Epithelial cell of alveolus of lung (primary cell): Measurements from ENCODE around the gene GCHFR. TPM values are rescaled to one million over a fixed set of nuclear protein-coding genes. Genes with fewer than 3 reads are reported as not detected.

Experiments
- total RNA-seq: library from RNA; depleted of rRNA; stranded (reverse); fragments of >200 nt; gene quantifications from 2 replicates; pipeline ENCODE4 v1.2.1, GENCODE V29; 2015

GCHFR gene
- 7.7 and 11.5 TPM in 2 replicates for total RNA-seq

DNA sequence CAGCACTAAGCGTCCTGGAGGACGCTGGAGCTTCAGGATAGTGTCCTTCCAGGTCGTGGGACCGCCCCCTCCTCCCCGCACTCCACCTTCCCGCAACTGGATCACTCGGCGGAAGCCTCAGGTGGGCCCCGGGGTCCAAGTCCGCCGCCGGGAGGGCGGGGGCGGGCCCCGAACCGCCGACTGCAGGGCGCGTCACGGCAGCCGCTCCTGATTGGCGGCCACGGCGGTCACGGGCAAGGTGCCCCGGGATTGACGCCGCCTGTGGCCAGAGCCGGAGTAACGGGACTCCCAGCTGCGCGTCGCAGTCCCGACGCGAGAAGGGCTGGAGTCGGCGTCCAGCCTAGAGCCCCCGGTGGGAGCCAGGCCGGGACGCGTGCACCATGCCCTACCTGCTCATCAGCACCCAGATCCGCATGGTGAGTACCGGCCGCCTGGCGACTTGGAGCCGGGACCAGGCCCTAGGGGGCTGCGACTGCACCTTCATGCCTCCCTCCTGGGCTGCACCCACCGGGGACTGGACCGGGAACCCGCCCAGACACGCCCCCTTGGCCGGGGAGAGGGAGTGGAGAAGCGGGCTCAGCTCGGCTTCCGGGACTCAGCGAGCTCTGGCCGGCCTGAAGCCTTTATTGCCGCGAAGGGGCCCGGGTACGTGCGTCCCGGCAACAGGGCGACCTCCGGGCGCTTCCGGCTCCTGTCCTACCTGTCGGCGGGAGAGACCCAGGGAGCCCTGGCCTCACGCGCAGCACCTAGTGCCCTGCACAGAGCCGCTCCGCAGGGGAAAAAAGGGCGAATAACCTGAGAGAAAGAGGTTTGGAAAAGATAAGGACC, at the start of gene GCHFR:
TSS of gene GCHFR (plus strand) at position 268 of the 828 bp plus-strand sequence. CDS start at position 381, 113 bp downstream.

DNA sequence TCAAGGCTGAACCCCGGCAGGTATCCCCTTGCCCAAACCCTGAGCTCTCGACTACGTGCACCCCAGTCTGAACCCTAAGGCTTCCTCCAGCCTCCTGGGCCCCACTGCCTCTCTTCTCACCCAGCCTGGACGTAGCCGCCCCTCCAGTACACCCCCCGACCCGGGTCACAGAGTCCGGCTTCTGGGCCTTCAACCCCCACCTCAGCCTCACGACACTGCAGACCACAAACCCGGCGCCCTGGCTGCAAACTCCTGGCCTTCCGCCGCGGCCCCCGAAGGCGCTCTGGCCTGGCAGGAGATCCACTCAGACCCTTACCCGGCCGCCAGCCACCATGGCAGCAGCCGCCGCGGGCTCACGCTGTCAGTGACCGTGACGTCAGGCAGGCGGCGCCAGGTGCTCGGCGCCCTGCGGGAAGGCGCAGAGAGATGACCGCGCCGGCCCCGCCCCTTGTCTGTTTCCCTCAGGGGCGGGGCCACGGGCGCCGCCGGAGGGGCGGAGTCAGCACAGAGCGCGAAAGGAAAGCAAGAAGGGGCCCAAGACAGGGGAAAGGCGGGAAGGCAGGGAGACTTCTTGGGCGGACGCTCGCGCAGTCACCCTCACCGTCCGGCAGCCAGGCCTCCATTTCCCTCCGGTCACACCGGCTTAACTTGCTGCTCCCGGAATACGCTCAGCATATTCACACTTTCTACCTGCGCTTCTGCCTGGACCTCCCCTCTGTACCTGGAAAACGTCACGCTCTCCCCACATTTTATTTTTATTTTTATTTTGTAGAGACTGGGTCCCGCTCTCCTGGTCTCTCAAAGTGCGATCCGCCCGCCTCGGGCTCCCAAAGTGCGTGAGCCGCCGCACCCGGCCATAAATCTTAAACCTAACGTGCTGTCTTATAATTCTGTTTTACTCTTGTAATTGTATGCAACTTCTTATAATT, 8.7 kb upstream of the GCHFR start, which contains the start of gene RMDN3:
TSS of gene RMDN3 (minus strand) at position 372 of the 929 bp plus-strand sequence. CDS start 471 bp downstream, outside the sequence.

DNA sequence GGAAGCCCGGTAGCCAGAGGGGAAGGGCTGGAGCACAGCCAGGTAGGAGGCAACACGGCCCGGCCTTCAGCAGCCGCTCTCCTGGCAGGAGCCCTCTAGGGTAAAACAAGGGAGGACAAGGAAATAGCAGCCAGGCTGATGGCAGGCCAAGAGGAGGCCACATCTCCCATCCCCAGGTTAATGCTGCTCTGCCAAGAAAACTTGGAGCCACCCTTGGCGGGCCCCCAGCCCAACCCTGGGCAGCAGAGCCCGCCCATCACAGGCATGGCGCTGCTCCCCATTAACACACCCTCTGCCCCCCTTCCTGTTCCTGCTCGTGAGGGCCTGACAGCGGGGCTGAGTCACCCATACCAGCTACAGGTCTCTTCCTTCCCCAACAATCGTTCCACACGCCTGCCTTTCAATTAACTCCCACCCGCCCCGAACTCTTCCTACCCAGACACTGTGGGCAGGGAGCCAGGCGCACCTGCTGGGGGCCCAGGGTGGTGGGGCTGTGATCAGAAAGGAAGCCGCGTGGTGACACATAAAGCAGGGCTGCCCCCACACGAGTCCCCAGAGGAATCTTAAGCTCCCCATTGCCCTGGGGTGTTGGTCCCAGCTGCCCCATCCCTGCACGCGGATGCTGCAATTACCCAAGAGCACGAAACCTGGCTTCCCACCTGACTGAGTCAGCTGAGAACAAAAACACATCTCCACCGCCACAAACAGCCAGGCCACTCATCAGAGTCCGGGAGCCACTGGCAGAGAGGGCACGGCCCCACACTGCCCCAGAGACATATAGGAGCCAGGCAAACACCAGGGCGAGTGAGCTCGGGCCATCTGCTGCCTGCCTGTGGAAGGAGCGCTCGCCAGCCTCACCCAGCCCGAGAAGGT, 5.6 kb downstream of the GCHFR start, which contains the start of gene C15orf62:
TSS of gene C15orf62 (plus strand) at position 707 of the 873 bp plus-strand sequence. CDS start 516 bp downstream, outside the sequence.

DNA sequence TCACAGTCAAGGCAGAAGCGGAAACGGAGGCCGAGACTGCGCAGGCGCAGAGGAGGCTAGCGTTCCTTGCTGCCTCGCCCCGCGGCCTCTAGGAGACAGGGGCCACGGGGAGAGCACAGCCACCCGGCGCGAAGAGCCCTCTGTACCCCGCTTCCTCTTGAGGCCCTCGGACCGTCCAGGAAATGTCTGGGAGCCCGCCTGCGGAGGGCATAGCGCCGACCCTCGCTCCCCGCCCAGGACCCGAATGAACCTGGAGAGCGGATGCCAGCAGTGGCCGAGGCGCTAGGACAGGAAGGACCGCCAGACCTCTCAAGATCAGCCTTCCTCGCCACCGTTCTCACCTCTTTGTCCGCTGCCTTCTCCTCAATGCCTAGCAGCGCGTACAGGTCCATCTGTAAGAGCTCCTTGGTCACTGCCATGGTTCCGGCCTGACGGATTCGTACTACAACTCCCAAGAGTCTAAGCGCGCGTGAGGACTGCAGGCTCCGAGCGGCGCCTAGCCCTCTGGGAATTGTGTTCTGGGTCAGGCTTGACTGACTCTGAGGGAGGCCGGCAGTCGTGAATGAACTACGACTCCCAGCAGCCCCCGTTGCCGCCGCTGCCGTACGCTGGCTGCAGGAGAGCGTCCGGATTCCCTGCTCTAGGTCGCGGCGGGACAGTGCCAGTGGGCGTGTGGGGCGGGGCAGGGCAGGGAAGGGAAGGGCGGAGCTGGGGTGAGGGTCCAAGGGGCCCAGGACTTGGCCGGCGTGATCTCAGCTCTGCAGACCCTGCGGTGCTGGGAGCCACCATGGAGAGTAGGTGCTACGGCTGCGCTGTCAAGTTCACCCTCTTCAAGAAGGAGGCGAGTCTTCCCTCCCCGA, 43.4 kb downstream of the GCHFR start, which contains the start of the genes DNAJC17 and ZFYVE19:
TSS of gene DNAJC17 (minus strand) at position 446 of the 860 bp plus-strand sequence. CDS start at position 419, 27 bp downstream.
TSS of gene ZFYVE19 (plus strand) at position 62 of the 860 bp plus-strand sequence. CDS start at position 563, 501 bp downstream.

Other genes starting within 250 kb of the GCHFR start
- 26.5 and 49.1 TPM in 2 replicates for gene CCDC32, start 199.0 kb upstream of the GCHFR start, total RNA-seq
- 9.2 and 14.9 TPM in 2 replicates for gene RPUSD2, start 194.8 kb upstream of the GCHFR start, total RNA-seq
- 7.9 and 16.4 TPM in 2 replicates for gene KNL1, start 169.8 kb upstream of the GCHFR start, total RNA-seq
- gene RAD51, start 68.9 kb upstream of the GCHFR start, total RNA-seq = 4.2 and 11.5 TPM in 2 replicates
- gene RMDN3, start 8.8 kb upstream of the GCHFR start, total RNA-seq = 20.5 and 21.7 TPM in 2 replicates
- not detected in 2 replicates for gene C15orf62, start 5.9 kb downstream of the GCHFR start, total RNA-seq
- 16.3 and 40.4 TPM in 2 replicates for gene ZFYVE19, start 43.0 kb downstream of the GCHFR start, total RNA-seq
- 25.0 and 63.8 TPM in 2 replicates for gene DNAJC17, start 43.4 kb downstream of the GCHFR start, total RNA-seq
- not detected in 2 replicates for gene PPP1R14D, start 64.6 kb downstream of the GCHFR start, total RNA-seq
- gene SPINT1, start 80.0 kb downstream of the GCHFR start, total RNA-seq = 4.1 and 31.0 TPM in 2 replicates
- not detected in 2 replicates for gene RHOV, start 110.2 kb downstream of the GCHFR start, total RNA-seq
- 35.7 and 39.4 TPM in 2 replicates for gene VPS18, start 130.4 kb downstream of the GCHFR start, total RNA-seq
- 0.88 and 3.1 TPM in 2 replicates for gene DLL4, start 165.3 kb downstream of the GCHFR start, total RNA-seq
- 5.0 and 63.6 TPM in 2 replicates for gene CHAC1, start 189.4 kb downstream of the GCHFR start, total RNA-seq